Measurements from ENCODE around the gene TOB1. TPM values are rescaled to one million over a fixed set of nuclear protein-coding genes. Genes with fewer than 3 reads are reported as not detected.

The TOB1 gene
- polyA plus RNA-seq, 1 of the 3 experiments (the other 2 are of a cell fraction), result 19.3 TPM

- H3K27me3 ChIP-seq (ENCODE audit: insufficient read depth), result no peaks in the 10 kb centered on the region
- no peak overlapping the region for H3K4me3 ChIP-seq (ENCODE audit: low read depth in 2 of 2, low read length in 1 of 2)
- H3F3A ChIP-seq (replicated peaks; ENCODE audit: insufficient read depth), result no peaks in the 10 kb centered on the region
- no peaks in the 10 kb centered on the region; the same call in 1 of the 2 replicates for H4K20me1 ChIP-seq (ENCODE audit: insufficient read depth)
- no peak overlapping the region for H3K27ac ChIP-seq (ENCODE audit: low read depth in 2 of 2, low read length in 1 of 2)
- TF ChIP-seq TEAD4 (IDR thresholded peaks at IDR 0.05; ENCODE audit: borderline replicate concordance, insufficient read depth) (no peak), NFIC (IDR thresholded peaks at IDR 0.05; ENCODE audit: borderline replicate concordance) (no peak), RFX5 (IDR thresholded peaks at IDR 0.05; ENCODE audit: low read length) (no peak), GATA2 (CRISPR knock-in tag; IDR thresholded peaks at IDR 0.05) (no peak), ZBTB33 (IDR thresholded peaks at IDR 0.05; ENCODE audit: borderline replicate concordance, low read depth) (no peak)
- TF ChIP-seq, protein P1, sequence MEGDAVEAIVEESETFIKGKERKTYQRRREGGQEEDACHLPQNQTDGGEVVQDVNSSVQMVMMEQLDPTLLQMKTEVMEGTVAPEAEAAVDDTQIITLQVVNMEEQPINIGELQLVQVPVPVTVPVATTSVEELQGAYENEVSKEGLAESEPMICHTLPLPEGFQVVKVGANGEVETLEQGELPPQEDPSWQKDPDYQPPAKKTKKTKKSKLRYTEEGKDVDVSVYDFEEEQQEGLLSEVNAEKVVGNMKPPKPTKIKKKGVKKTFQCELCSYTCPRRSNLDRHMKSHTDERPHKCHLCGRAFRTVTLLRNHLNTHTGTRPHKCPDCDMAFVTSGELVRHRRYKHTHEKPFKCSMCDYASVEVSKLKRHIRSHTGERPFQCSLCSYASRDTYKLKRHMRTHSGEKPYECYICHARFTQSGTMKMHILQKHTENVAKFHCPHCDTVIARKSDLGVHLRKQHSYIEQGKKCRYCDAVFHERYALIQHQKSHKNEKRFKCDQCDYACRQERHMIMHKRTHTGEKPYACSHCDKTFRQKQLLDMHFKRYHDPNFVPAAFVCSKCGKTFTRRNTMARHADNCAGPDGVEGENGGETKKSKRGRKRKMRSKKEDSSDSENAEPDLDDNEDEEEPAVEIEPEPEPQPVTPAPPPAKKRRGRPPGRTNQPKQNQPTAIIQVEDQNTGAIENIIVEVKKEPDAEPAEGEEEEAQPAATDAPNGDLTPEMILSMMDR (IDR thresholded peaks at IDR 0.05), result no peak
- peaks cover 0 to 5% of the 10 kb centered on the region in 2 experiments; a peak in 2 of 4 replicates for H3K4me1 ChIP-seq (ENCODE audit: control insufficient read depth in 1 of 2, insufficient read depth in 2 of 2, low read depth in 1 of 2, low read length in 1 of 2)
- no peak for DNase-seq
- H3K9ac ChIP-seq, result no peak overlapping the region
- 90% methylated on average over 2 of the region's 2 CpGs for WGBS (ENCODE audit: low lambda C conversion rate)
- peaks cover 7% of the 10 kb centered on the region in 2 experiments for H3K36me3 ChIP-seq (replicated peaks in 1 of 2; ENCODE audit: control insufficient read depth in 1 of 2, insufficient read depth in 2 of 2, low read length in 1 of 2)
- no peak overlapping the region for H3K4me2 ChIP-seq
- ChIA-PET POLR2A (interaction anchor here (3.3 kb wide), 1 partner anchor 10 kb away, joined by 12 read pairs; the partner anchor contains the start of gene TOB1), CTCF (interaction anchor here (0.6 to 26.2 kb wide), 10 partner anchors 15 to 377 kb away, joined by 3 to 820 read pairs (median 4); partner anchors contain the start of genes NME1 and WFIKKN2)
- no peaks in the 10 kb centered on the region for H3K9me3 ChIP-seq
- no peaks in the 10 kb centered on the region for H3K79me2 ChIP-seq (ENCODE audit: insufficient read depth)
- no peaks in the 10 kb centered on the region for H3K9me2 ChIP-seq
- H2AFZ ChIP-seq (ENCODE audit: low read depth), result no peak overlapping the region
Measured at GRCh38 chr17:50856431-50856830, 9.7 kb downstream of the TOB1 start.

GRCh38 chr17:50855708-50856330, 10.3 kb downstream of the TOB1 start:
- Histone ChIP-seq H3K9me3 (no peaks in the 10 kb centered on the region), H3K4me3 (ENCODE audit: low read depth in 2 of 2, low read length in 1 of 2) (no peak overlapping the region), H3K9ac (no peak overlapping the region), H3K27me3 (ENCODE audit: insufficient read depth) (no peaks in the 10 kb centered on the region), H4K20me1 (ENCODE audit: insufficient read depth) (no peaks in the 10 kb centered on the region), H3K4me2 (no peak overlapping the region), H2AFZ (ENCODE audit: low read depth) (no peak overlapping the region), H3K4me1 (ENCODE audit: control insufficient read depth in 1 of 2, insufficient read depth in 2 of 2, low read depth in 1 of 2, low read length in 1 of 2) (peaks cover 0 to 5% of the 10 kb centered on the region in 2 experiments; a peak in 1 of 4 replicates), H3K79me2 (ENCODE audit: insufficient read depth) (no peaks in the 10 kb centered on the region), H3F3A (replicated peaks; ENCODE audit: insufficient read depth) (no peaks in the 10 kb centered on the region), H3K27ac (ENCODE audit: low read depth in 2 of 2, low read length in 1 of 2) (no peak overlapping the region), H3K36me3 (replicated peaks in 1 of 2; ENCODE audit: control insufficient read depth in 1 of 2, insufficient read depth in 2 of 2, low read length in 1 of 2) (peaks cover under 1 to 1% of the 10 kb centered on the region in 2 experiments), H3K9me2 (no peaks in the 10 kb centered on the region)
- no peak for DNase-seq
- WGBS (ENCODE audit: low lambda C conversion rate), result 84% methylated on average over 6 of the region's 6 CpGs
- POLR2A ChIA-PET, result interaction anchor here (3.3 kb wide), 1 partner anchor 10 kb away, joined by 12 read pairs; the partner anchor contains the start of gene TOB1
- CTCF ChIA-PET, result interaction anchor here (0.6 to 26.2 kb wide), 11 partner anchors 8 to 376 kb away, joined by 3 to 820 read pairs (median 4); partner anchors contain the start of genes NME1 and WFIKKN2
- TF ChIP-seq TAF1 (IDR thresholded peaks at IDR 0.05; ENCODE audit: borderline replicate concordance, low read depth, low read length), result no peak
- no peak for TF ChIP-seq MAX (IDR thresholded peaks at IDR 0.05; ENCODE audit: low read depth)
